H7 (cell line): ENCODE data around the gene ARHGAP4. TPM values are rescaled to one million over a fixed set of nuclear protein-coding genes. Genes with fewer than 3 reads are reported as not detected.

Experiments used
- DNase-seq: peaks from one replicate; pipeline ENCODE4 v3.0.0; 2012
- H3K27me3 ChIP-seq: 2 replicates; pipeline ENCODE4 v1.6.0; 2011; ENCODE audit warnings: mild to moderate bottlenecking, low read length; ENCODE audit not compliant: control insufficient read depth, insufficient read depth
- H3K36me3 ChIP-seq: replicated peaks from 2 replicates; pipeline ENCODE4 v1.5.1; 2011; ENCODE audit warnings: low read length; ENCODE audit not compliant: control insufficient read depth, insufficient read depth
- H3K4me3 ChIP-seq: 2 replicates; pipeline ENCODE4 v1.5.1; 2011; ENCODE audit warnings: low read depth, mild to moderate bottlenecking, control low read depth, low read length, moderate library complexity; ENCODE audit not compliant: insufficient read depth
- total RNA-seq: library from RNA; depleted of rRNA; stranded (reverse); fragments of >200 nt; shearing (Covaris generic); gene quantifications from 2 replicates; pipeline ENCODE4 v1.2.3, GENCODE V29; 2014

The ARHGAP4 gene
- total RNA-seq, 1 experiment from 2014 or later = 39.4 TPM

DNA sequence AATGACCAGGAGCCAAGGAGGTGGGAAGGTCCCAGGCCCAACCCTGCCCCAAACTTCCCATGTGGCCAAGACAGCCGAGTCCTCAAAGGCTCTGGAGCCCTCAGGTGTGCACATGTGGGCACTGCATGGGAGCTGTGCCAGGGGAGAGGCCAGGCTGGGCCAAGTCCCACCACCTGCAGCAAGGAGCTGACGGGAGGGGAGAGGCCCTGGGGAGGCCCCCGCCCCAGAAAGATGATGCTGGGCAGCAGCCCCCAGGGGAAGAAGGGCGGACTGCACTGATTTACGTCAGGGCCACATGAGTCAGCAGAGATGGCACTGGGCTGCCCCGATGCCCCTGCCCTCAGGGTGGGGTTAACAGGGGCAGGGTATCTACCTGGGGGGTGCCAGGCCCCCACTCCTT, 41.5 kb downstream of the ARHGAP4 start:
- Histone ChIP-seq H3K36me3 (no peaks in the 10 kb centered on the region), H3K27me3 (peaks cover 1% of the 10 kb centered on the region; the same call in 1 of the 2 replicates), H3K4me3 (no peak overlapping the region)
- no peak for DNase-seq

DNA sequence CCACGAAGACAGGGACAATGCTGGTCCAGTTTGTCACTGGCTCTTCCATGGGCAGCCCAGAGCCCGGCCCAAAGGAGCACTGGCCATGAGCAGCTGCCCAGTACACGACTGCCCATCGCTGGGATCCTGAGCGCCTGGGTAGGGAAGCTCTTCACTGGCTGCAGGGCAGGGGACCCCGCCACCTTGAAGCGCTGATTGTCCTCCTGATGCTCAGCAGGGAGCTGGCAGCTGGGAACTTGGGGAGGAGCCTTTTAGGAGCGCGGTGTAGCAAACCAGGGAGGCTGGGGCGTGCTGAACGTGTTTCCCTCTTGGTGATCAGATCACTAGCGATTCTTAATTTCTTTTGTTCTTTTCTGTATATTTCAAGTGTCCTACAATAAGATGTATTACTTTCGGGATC, 41.9 kb downstream of the ARHGAP4 start:
- H3K4me3 ChIP-seq = no peak overlapping the region
- DNase-seq = no peak
- no peaks in the 10 kb centered on the region for H3K36me3 ChIP-seq
- peaks cover 1% of the 10 kb centered on the region; the same call in 1 of the 2 replicates for H3K27me3 ChIP-seq

DNA sequence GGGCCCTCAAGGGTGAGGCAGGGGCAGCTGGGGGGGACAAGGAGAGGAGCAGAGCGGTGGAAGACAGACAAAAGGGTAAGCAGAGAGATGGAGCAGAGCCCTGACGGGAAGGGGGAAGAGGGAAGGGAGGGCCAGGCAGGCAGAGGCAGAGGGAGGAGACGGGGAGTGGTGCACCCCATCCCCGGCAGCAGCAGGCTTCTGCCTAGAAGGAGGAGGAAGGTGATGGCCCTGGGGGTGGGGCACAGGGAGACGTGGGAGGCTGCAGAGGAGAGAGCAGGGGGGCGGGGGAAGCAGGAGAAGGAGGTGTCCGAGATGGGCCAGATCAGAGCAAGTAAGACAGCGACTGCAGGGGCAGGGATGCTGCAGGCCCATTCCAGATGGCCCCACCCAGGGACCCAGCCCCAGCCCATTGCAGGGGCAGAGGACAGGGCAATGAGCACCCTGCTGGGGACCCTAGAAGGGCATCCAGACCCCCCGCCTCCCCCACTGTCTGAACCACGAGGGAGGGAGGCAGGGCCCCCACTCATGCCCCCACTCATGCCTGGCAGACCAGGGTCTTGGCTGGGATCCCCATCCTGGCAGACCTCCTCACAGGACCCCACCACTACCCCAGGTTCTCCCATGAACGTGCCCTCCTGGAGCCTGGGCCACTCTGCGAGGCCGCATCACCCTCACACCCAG, 42.8 kb downstream of the ARHGAP4 start:
- H3K36me3 ChIP-seq = no peaks in the 10 kb centered on the region
- H3K27me3 ChIP-seq = peaks cover 1% of the 10 kb centered on the region; the same call in 1 of the 2 replicates
- H3K4me3 ChIP-seq = no peak overlapping the region
- no peak for DNase-seq

DNA sequence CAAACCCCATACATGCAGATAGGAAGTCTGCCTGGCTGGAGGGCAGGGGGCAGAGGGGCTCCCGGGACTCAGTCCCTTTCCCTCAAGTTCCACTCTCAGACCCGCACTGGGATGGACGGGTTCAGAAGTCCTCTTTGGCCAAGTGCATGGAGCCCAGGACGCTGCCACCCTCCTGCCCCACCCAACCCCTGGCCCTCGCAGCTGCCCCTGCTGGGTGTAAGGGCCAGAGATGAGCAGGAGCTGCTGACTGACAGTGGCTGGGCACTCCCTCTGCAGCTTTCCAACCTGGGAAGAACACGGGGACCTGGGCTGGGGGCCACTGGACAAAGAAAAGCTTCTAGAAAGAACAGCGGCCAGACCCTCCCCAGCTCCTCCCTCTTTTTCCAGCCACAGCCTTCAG, 43.5 kb downstream of the ARHGAP4 start:
- no peak for DNase-seq
- H3K4me3 ChIP-seq = no peak overlapping the region

DNA sequence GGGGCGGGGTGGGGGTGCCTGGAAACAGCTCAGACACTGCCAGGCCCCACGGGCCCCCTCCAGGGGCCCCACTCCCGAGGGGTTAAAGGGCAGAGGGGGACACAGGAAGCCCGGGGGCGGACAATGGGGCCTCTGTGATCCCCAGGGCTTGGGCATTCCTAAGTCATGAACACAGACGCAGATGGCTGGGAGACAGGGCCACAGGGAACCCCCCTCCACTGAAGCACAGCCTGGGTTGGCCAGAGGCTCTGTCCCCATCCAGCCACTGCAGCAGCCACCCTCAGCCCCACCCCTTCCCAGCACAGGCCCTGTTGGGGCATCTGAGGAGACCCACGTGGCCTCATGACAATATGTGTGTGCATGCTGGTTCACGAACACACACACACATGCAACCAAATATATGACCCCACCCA, 44.0 kb downstream of the ARHGAP4 start:
- Histone ChIP-seq H3K36me3 (no peaks in the 10 kb centered on the region), H3K27me3 (peaks cover 1% of the 10 kb centered on the region; the same call in 1 of the 2 replicates), H3K4me3 (no peak overlapping the region)
- DNase-seq = peak; percentile 65

More for the DNA sequence above, 43.5 kb downstream of the ARHGAP4 start:
- H3K36me3 ChIP-seq = no peaks in the 10 kb centered on the region
- peaks cover 1% of the 10 kb centered on the region; the same call in 1 of the 2 replicates for H3K27me3 ChIP-seq

DNA sequence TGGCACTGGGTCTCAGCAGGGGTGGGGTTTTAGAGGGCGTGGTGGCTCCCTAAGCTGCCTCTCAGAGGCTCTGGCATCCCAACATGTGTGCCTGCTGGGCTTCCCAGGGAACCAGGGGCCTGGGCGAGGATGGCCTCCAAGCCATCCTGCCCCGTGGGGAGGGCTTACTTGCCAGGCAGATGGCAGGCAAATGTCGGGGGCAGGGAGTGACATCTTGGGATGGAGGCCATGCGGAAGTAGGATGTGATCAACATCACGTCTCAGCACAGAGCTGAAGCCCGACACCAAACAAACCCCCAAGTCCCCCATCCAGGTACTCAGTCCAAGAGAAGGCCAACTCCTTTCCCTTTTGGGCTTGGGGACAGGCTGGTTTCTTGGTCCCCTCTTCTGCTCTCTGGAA, 44.8 kb downstream of the ARHGAP4 start:
- H3K4me3 ChIP-seq = no peak overlapping the region
- no peaks in the 10 kb centered on the region for H3K36me3 ChIP-seq
- DNase-seq = peak; percentile 32
- peaks cover 1% of the 10 kb centered on the region; the same call in 1 of the 2 replicates for H3K27me3 ChIP-seq

DNA sequence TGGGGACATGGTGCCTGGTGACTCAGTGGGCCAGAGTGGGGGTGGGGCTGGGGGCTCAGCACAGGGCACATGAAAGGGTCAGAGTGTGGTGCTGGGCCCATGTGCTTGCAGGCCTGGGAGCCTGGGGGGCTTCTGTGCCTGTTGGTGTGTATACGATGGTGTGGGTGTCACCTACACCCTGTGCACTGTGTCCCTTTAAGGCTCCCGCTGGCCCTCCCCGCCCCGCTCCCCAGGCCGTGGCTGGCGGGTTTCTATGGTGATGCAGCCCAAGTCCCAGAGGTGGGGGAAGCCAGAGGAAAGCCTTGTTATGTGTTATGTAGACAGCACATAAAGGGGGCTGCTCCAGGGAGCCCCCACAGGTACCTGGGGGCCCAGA, 45.6 kb downstream of the ARHGAP4 start:
- no peak for DNase-seq
- H3K4me3 ChIP-seq = no peak overlapping the region
- H3K36me3 ChIP-seq = no peaks in the 10 kb centered on the region
- H3K27me3 ChIP-seq = peaks cover 1% of the 10 kb centered on the region; the same call in 1 of the 2 replicates

DNA sequence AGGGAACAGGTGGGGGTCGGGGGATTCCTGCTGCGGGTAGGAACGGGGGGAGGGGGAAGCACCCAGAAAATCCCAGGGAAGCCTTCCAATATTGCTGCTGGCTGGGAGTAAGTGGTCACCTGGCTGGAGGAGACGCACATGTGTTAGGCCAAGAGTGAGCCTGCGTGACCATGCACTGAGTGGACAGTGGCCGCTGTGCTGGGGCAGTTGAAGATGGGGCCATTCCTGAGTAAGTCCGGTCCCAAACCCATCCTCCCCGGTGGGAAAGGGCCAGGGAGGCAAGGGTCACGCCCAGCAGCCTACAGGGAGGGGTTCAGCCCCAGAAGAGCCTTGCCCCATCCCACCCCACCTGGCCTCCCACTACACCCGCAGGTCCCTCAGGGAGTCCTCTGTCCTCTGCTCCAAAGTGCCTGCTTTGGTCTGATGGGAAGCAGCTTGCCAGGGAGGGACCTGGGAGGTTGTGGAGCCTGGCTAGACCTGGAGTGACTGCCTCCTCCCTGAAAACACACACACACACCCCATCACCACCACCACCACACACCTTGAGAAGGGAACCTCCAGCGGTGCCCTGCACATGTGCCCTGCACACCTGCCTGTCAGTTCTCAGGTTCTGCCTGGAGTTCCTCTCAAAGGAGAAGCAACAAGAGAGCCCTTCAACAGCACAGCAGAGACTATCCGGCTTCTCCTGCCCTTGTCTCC, 46.2 kb downstream of the ARHGAP4 start:
- Histone ChIP-seq H3K27me3 (no peaks in the 10 kb centered on the region), H3K36me3 (no peaks in the 10 kb centered on the region), H3K4me3 (no peak overlapping the region)
- DNase-seq = peak; percentile 52

DNA sequence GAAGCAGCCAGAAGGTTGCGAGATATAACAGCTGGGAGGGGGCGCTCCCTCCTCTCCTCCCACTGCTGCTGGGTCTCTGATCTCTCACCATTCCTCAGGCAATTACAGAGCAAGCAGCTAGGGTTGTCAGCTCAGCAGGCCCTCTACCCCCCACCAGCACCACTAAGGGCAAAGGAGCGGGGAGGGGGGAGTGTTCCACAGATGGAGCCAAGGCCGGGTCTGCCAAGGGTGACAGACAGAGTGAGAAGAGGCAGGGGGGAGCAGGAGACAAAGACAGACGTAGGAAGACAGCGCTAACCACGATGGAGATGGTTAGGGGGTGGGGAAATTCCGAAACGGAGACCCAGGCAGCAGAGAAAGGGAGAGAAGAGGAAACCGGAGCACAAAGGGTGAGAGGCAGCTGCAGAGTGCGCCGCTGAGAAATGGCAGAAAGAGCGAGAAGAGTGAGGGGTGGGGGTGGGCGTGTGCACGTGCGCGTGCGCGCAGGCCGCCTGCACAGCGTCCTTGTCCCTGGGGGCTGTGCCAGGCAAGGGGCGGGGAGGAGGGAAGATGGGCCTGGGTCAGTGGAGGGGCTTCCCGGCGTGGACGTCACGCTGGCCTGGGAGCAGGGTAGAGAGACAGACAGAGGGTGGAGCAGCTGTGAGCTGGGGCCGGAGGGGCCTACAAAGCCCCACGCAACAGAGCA, 47.0 kb downstream of the ARHGAP4 start:
- peak; percentile 76 for DNase-seq
- Histone ChIP-seq H3K4me3 (peak overlapping the region; percentile 27; the same call in 1 of the 2 replicates), H3K27me3 (no peaks in the 10 kb centered on the region), H3K36me3 (no peaks in the 10 kb centered on the region)

DNA sequence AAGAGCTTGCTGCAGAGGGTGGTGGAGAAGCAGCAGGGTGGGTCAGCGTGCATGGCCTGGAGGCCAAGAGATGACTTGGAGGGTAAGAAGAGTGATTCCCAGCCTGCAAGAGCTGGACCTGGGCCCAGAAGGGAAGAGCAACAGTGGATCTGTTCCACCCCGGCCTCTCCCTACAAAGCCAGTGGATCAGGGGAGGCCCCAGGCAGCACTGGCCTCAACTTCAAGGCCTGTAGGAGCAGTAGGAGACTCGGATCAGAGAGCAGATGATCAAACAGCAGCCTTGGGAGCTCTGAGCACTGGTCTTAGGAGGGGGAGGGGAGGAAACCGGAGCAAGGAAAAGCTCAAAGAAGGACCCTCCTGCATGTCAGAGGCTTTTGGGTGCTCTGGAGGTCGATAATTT, 47.7 kb downstream of the ARHGAP4 start:
- Histone ChIP-seq H3K36me3 (no peaks in the 10 kb centered on the region), H3K4me3 (no peak overlapping the region), H3K27me3 (no peaks in the 10 kb centered on the region)
- peak; percentile 38 for DNase-seq

DNA sequence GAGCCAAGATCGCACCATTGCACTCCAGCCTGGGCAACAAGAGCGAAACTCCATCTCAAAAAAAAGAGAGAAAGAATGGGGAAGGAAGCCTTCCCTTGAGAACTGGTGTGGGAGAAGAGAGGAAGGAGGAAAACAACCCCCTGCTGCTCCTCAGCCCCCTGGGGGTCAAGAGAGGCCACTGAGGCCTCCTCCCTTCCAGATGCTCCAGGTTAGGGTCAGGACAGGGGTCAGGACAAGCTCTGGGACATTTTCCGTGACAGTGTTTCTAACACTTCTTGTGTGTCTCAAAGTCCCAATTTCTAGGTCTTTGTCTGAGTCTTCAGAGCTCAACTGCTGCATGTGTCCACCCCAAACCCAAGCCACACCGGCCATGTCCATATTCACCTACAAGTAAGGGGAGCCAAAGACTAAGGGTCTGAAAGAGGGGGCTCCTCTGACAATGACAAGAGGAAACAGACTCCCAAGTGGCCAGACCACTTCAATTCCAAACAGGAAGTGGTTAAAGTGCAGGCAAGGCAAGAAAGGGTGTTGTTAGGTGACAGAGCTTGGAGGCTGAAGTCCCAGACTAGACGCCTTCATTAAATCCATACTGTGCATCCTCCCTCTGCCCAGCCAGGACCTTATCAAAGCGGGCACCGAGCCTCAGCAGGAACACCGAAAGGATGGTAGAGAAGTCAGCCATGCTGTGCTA, 48.3 kb downstream of the ARHGAP4 start:
- DNase-seq = no peak
- Histone ChIP-seq H3K4me3 (no peak overlapping the region), H3K36me3 (no peaks in the 10 kb centered on the region), H3K27me3 (no peaks in the 10 kb centered on the region)

DNA sequence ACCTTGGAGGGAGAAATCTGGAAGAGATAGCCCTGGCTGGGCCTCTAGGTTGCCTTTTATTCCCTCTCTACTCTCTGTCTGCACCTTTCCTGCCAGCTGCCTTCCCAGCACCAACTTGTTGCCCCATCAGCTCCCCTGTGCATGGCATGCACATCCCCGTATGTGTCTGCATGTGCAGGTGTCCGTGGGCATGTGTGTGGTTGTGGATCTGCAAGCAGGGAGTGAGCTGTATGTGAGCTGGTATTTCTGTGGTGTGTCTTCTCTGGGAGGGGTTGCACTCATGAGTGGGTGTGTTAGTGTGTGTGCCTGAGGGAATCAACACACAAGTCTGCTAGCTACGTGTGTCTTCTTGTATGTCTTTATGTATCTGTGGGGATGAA, 50.0 kb downstream of the ARHGAP4 start:
- no peaks in the 10 kb centered on the region for H3K27me3 ChIP-seq
- no peak overlapping the region for H3K4me3 ChIP-seq
- H3K36me3 ChIP-seq = no peaks in the 10 kb centered on the region
- DNase-seq = no peak

DNA sequence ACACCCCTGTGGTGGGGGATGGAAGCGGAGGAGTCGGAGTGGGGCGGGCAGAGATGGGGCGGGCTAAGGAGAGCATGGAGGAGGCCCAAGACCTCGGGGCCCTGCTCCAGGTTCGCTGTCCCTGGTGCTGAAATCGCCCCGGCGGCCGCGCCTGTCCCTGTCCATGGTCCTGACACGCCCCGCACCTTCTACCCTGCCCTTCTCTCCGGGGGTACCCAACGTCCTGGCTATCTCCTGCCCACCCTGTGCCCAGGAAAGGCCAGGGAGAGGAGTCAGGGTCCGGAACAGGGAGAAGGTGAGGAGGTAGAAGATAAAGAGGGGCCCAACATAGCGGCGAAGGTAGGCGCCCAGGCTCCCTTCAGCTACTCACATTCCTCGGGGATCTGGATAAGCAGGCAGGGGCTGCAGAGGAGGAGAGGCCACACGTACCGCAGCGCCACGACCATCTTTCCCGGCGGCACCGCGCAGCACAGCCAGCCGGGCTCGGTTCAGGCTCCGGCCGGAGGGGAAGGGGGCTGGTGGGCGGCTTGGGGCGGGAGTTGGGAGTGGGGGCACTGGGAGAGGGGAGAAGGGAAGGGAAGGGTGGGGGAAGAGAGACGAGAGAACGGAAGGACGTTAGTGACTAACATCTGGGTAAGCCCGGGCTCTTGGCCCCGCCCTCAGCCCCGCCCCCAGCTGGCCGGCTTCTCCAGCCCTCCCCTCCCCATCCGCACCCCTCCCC, 50.5 kb downstream of the ARHGAP4 start:
- H3K27me3 ChIP-seq = no peaks in the 10 kb centered on the region
- peak; percentile 93 for DNase-seq
- peak overlapping the region; percentile 4; the same call in 1 of the 2 replicates for H3K4me3 ChIP-seq
- no peaks in the 10 kb centered on the region for H3K36me3 ChIP-seq
